NCI-H524 (cell line): ENCODE measurements around the gene TCAP.

ENCODE experiments used
- DNase-seq, 2 experiments: peaks; one replicate each; lab custom pipeline; 2025; lab: John Stamatoyannopoulos, UW

Gene TCAP

GRCh38 chr17:39667262-39667944, 2.3 kb downstream of the TCAP start:
- DNase-seq, result peak in 1 of 2 experiments; percentile 20

- peak in 1 of 2 experiments; percentile 73 for DNase-seq
Measured at GRCh38 chr17:39667945-39668924, 3.1 kb downstream of the TCAP start, which contains the start of gene PNMT. Gene PNMT (plus strand): TSS chr17:39668453. CDS start chr17:39668476, 23 bp downstream.

- no peak for DNase-seq
Measured at GRCh38 chr17:39669897-39670735, 5.0 kb downstream of the TCAP start.

- DNase-seq, result no peak
Measured at GRCh38 chr17:39670746-39671145, 5.6 kb downstream of the TCAP start.

- peak; percentile 23 to 61 for DNase-seq
Measured at GRCh38 chr17:39671651-39672521, 6.7 kb downstream of the TCAP start.

GRCh38 chr17:39672522-39673334, 7.6 kb downstream of the TCAP start:
- no peak for DNase-seq

GRCh38 chr17:39673335-39674081, 8.4 kb downstream of the TCAP start:
- no peak for DNase-seq

- DNase-seq, result no peak
Measured at GRCh38 chr17:39674179-39674578, 9.0 kb downstream of the TCAP start.

- DNase-seq, result peak in 1 of 2 experiments; percentile 16
Measured at GRCh38 chr17:39674702-39675389, 9.7 kb downstream of the TCAP start.

GRCh38 chr17:39675390-39676082, 10.4 kb downstream of the TCAP start:
- DNase-seq, result no peak

- DNase-seq, result peak; percentile 51 to 78
Measured at GRCh38 chr17:39676198-39676819, 11.2 kb downstream of the TCAP start.

- DNase-seq, result no peak
Measured at GRCh38 chr17:39677072-39677471, 11.9 kb downstream of the TCAP start.

- peak; percentile 91 to 92 for DNase-seq
Measured at GRCh38 chr17:39677542-39678339, 12.6 kb downstream of the TCAP start.

- no peak for DNase-seq
Measured at GRCh38 chr17:39678340-39679116, 13.4 kb downstream of the TCAP start.

GRCh38 chr17:39679521-39680192, 14.5 kb downstream of the TCAP start:
- no peak for DNase-seq
